Activated CD8-positive, alpha-beta memory T cell treated with anti-CD3 and anti-CD28 coated beads for 1 hour (primary cell): ENCODE results near the gene UPK1B.
"Not testable (repeated sequence)": the region's sequence is repeated elsewhere in the genome, so short reads cannot be mapped to it uniquely, and the experiment has no call there.

Source experiments
- DNase-seq, 2 donors: peaks; one replicate each; pipeline ENCODE4 v3.0.0-alpha.2; 2020; ENCODE audit warnings: low read depth in 1 of 2; ENCODE audit errors: extremely low read depth in 1 of 2

Gene UPK1B

DNA sequence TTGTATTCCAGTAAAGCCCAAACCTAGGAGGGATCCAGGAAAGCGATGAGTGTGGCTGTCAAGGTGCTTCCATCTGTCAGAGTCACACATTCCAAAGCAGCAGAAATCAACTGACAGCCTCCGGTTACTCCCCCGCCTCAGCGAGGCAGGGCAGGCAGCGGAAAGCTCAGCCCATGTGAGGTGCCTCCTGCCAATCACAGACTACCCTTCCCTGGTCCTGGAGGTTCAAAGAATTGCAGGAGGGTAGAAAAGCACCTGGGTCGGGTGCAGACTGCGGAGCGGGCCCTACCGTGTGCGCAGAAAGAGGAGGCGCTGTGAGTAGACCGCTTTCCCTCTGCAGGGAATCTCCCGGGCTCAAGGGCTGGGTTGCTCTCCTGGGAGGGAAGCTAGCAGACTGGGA lies at the start of gene UPK1B:
Gene UPK1B, plus strand, starts transcription at position 274 of the 400 bp plus-strand sequence. CDS start 13,144 bp downstream, outside the sequence.
- no peak for DNase-seq

GRCh38 chr3:119125342-119125741 lies 48.1 kb upstream of the UPK1B start:
- DNase-seq = no peak

DNA sequence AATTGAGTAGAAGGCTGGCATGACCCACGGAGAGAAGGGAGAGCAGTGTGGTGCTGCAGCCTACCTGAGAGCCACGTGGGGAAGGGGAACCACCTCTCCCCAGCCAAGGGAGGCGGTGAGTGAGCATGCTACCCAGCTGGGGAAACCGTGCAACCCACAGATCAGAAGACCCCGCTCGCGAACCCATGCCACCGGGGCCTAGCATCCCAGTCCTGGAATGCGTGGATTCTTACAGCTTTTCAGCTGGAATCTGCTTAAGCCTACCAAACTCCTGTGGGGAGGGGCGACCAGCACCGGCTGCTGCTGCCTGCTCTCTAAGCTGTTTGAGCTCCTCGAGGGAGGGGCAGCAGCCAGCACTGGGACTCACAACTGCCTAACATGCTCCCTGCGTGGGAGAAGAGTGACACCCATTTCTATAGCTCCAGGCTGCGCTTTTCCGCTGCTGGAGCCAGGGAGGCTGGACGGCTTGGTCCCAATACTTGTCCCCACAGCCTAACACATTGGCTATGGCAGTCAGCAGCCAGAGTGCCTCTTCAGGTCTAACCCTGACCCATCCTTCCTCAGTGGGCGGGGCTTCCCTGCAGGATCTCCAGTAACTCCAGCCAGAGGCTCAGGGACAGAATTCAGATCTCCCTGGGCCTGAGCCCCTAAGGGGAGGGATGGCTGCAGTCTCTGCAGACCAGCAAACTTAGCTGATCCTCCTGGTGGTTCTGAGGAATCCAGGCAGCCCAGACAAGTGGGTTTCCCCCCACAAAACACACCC lies 47.5 kb upstream of the UPK1B start:
- no peak for DNase-seq

DNA sequence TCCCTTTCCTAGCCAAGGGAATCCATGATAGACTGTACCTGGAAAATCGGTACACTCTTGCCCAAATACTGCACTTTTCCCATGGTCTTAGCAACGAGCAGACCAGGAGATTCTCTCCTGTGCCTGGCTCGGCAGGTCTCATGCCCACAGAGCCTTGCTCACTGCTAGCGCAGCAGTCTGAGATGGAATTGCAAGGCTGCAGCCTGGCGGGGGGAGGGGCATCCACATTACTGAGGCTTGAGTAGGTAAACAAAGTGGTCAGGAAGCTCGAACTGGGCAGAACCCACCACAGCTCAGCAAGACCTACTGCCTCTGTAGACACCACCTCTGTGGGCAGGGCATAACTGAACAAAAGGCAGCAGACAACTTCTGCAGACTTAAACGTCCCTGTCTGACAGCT lies 43.1 kb upstream of the UPK1B start:
- DNase-seq = not testable (repeated sequence)

DNA sequence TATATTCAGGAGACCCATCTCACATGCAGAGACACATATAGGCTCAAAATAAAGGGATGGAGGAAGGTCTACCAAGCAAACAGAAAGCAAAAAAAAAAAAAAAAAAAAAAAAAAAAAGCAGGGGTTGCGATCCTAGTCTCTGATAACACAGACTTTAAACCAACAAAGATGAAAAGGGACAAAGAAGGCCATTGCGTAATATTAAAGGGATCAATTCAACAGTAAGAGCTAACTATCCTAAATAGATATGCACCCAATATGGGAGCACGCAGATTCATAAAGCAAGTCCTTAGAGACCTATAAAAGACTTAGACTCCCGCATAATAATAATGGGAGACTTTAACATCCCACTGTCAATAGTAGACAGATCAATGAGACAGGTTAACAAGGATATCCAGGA lies 41.1 kb upstream of the UPK1B start:
- not testable (repeated sequence) for DNase-seq

- not testable (repeated sequence) for DNase-seq
Observed at GRCh38 chr3:119139360-119139759, 34.0 kb upstream of the UPK1B start.

GRCh38 chr3:119140466-119140865 lies 32.9 kb upstream of the UPK1B start:
- no peak for DNase-seq

- no peak for DNase-seq
Observed at GRCh38 chr3:119145128-119145499, 28.3 kb upstream of the UPK1B start.

- no peak for DNase-seq
Observed at GRCh38 chr3:119145500-119146167, 27.8 kb upstream of the UPK1B start, which contains the start of gene TEX55. TSS of gene TEX55 (plus strand) at chr3:119146165. CDS start at chr3:119146190, 25 bp downstream.

DNA sequence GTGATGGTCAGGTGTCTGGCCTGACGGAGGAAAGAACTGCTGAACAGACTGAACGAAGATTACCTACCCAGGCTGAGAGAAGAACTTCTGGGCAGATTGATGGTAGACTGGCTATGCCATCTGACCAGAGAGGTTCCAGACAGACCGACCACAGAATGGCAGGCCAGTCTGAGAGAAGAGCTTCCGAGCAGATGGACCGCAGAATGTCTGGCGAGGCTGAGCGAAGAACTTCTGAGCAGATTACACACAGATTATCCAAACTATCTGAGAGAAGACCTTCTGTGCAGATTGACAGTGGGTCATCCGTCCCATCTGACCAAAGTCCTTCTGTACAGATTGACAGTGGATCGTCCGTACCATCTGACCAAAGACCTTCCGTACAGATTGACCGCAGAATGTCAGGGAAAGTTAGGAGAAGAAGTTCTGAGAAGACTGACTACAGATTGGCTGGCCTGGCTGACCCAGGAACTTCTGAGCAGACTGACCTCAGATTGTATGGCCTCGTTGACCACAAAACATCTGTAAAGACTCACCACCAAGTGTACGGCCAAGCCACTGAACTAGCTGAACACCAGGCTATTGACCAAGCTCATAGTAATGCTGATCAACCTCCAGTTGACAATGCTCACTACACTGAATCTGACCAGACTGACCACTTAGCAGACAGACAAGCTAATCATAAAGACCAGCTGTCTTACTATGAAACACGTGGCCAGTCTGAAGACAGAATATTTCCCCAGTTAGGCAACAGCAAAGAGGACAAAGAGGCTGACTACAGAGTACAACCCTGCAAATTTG lies 26.6 kb upstream of the UPK1B start:
- DNase-seq = no peak

- DNase-seq = no peak
Observed at GRCh38 chr3:119147494-119147893, 25.9 kb upstream of the UPK1B start.

- no peak for DNase-seq
Observed at GRCh38 chr3:119148493-119149180, 24.8 kb upstream of the UPK1B start.

- DNase-seq = no peak
Observed at GRCh38 chr3:119149484-119149883, 23.9 kb upstream of the UPK1B start.

DNA sequence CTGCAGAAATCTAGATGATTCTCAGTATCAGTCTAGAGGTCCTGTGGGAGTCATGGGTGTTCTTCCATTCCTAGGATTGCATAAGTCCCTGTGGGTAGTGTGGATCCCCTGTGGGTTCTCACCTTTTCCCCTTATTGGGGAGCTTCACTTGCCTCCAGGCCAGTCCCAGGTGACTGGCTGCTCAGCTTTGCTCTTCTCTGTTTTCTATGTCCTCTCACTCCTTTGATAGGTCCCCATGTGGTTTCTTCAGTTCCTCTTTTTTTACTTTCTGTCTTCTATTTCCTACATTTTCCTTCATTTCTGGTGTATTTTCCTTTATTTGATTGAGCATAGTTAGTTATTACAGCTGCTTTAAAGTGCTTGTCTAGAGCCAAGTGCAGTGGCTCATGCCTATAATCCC lies 16.5 kb upstream of the UPK1B start:
- no peak for DNase-seq

DNA sequence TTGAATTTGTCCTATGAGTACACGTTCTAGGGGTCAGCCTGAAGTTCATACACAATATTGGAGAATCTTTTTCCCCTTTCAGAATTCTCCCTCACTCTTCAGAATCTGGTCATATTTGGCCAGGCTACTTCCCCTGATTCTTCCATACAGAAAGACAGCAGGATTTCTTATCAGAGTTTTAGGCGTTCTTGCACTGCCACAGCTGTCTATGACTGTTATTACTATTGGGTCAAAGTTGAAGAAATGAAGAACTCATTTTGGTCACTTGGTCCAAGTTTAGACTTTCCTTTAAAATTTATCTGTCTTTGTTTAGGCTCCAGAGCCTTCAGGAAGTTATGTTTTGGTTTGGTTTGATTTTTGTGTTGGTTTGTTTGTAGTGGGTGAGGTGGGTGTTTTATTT lies 15.4 kb upstream of the UPK1B start:
- no peak for DNase-seq

DNA sequence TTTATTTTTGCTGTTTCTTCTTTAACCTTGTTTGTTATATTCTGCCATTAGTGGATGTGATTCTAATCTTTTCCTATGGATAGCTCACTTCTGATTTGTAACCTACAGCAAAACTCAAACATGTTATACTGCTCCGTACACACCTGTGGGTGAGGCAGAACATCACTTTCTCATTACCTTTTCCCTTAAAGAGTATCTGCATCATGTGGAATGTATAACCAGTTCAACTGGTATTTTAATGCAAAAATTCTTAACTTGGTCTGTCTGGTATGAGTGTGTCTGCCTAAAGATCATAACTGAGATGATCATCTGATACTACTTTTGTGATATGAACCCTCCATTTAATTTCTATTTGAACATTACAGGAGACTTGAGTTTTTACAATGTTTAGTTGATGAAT lies 13.0 kb upstream of the UPK1B start:
- DNase-seq = no peak

DNA sequence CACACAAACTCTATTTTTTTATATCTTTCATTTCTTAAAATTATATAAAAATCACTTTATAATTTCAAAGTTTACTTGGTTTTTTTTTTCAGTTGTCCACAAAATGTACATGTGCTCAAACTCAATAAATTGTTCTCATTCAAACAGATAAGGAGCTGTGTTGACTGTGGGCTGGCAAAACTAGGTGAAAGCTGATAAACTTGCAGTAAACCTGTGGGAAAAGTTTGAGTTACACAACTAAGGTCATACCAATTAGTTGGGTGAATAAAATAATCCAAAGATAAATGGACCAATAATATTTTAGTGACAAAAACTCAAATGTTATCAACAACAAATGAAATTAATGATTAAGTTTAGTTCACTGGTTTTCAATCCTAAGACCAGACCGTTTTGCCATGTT lies 12.6 kb upstream of the UPK1B start:
- no peak for DNase-seq

- no peak for DNase-seq
Observed at GRCh38 chr3:119161240-119161639, 12.2 kb upstream of the UPK1B start.

DNA sequence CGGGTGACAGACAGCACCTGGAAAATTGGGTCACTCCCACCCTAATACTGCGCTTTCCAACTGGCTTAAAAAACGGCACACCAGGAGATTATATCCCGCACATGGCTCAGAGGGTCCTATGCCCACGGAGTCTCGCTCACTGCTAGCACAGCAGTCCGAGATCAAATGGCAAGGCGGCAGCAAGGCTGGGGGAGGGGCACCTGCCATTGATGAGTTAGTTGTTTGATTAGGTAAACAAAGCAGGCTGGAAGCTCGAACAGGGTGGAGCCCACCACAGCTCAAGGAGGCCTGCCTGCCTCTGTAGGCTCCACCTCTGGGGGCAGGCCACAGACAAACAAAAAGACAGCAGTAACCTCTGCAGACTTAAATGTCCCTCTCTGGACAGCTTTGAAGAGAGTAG lies 8.7 kb upstream of the UPK1B start:
- not testable (repeated sequence) for DNase-seq

DNA sequence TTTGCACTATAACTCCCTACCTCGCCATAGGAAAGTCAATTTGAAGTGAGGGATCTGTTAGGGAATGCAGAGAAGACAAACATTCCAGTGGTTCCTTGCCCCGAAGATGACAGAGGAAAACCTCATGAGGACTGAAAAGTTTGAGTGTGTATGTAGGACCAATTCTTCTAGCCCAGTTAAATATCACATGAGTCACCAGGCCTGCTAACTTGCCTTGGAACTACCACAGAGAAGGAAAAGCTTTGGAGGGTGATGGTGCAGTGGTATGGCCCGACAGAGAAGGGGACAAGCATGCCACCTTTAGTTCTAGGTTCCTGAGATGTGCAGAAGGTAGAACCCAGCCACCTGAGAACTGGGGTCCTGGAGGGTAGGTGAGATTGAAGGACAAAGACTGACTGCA lies 2.6 kb upstream of the UPK1B start:
- DNase-seq = no peak
